GM12891 (cell line): ENCODE results near the gene PARD6A.

Source experiments
- POLR2A ChIP-seq: IDR thresholded peaks from 2 replicates; pipeline ENCODE4 v1.6.1; 2011; ENCODE audit warnings: low read depth, low read length, control low read depth
- POLR2AphosphoS5 ChIP-seq: IDR thresholded peaks from 2 replicates; pipeline ENCODE4 v1.6.1; 2011; ENCODE audit warnings: low read depth, low read length, control low read depth
- POU2F2 ChIP-seq: IDR thresholded peaks from 2 replicates; pipeline ENCODE4 v1.6.1; 2011; ENCODE audit warnings: low read depth, mild to moderate bottlenecking, control low read depth, low read length, moderate library complexity
- SPI1 ChIP-seq: IDR thresholded peaks from 2 replicates; pipeline ENCODE4 v1.6.1; 2011; ENCODE audit warnings: low read depth, low read length, control low read depth
- TAF1 ChIP-seq: IDR thresholded peaks from 2 replicates; pipeline ENCODE4 v1.6.1; 2011; ENCODE audit warnings: low read depth, low read length, control low read depth

DNA sequence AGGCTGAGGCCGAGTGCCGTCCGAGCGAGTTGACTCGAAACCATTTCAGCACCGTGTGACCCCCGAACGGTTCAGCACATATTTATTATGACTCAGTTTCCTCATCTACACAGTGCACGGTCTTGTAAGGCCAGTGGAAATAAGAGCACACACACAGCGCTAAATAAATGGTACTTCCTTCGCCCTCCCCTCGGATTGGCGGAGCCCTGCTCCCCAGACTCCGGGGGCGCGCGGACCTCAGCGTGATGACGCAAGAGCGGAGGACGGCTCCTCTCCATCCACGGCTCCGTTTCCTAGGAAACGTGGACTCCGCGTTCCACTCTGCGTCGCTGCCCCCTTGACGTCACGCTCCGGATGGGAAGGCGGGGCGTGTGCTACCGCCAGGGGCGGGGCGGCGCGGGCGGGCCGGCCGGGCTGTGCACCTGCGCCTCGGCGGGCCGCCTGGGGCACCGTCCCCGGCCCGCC, at the start of gene PARD6A:
- no peak for TF ChIP-seq POLR2AphosphoS5
- TF ChIP-seq POLR2A = no peak; the same call in 1 of the 2 replicates
- no peak for TF ChIP-seq SPI1
- no peak for TF ChIP-seq TAF1
- no peak for TF ChIP-seq POU2F2
